Kidney glomerular epithelial cell (primary cell): ENCODE measurements around the gene ABCC6.
"Not testable (repeated sequence)": the region's sequence is repeated elsewhere in the genome, so short reads cannot be mapped to it uniquely, and the experiment has no call there.

Experiments
- DNase-seq: peaks from one replicate; lab custom pipeline; 2025; lab: John Stamatoyannopoulos, UW

Gene ABCC6

DNA sequence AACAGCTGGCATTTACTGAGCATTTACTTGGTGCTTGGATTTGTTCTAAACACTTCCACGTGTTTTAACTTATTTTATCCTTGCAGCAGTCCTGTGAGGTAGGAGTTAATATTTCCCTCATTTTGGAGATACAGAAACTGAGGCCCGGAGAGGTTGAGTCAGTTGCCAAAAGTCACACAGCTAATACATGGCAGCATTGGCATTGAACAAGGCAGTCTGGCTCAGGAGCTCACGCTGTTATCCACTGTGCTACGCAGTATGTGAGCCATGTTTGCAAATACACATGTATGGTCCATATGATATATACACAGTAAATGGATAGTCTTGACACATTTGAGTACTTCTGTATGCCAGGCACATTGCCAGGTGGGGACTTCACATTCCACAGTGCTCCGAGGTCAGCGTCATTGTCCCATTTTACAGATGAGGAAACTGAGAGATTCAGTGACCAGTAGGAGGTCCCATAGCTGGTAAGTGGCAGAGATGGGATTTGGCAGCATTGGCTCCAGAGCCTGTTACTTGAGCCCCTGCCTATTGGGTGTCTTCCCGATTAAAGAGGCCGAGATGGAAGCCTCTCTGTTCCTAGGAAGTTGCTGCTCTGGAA is 110.7 kb downstream of the ABCC6 start:
- DNase-seq = no peak

DNA sequence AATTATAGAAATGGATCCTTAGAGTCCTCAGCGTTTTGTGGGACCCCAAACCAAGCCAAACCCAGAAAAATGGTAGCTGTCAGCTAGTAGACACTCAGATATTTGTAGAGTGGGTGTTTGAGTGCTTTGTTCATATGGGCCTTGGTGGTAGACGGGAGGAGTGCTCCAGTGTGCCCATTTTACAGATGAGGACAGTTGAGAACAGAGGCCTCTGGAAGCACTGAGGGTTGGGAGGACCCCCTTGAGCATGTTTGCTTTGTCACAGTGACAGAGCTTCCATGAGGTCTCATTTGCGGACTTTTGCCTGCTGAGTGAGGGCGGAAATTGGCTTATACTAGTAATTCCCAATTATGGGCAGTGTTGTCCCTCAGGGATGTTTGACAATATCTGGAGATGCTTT is 111.7 kb downstream of the ABCC6 start:
- DNase-seq = no peak

DNA sequence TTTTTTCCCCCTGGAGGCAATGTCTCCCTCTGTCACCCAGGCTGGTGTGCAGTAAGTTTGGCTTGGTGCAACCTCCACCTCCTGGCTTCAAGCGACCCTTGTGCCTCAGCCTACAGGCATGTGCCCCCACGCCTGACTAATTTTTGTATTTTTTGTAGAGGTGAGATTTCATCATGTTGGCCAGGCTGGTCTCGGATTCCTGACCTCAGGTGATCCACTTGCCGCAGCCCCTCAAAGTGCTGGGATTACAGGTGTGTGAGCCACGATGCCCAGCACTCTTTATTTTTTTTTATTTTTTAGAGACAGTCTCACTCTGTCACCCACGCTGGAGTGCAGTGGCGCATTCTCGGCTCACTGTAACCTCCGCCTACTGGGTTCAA is 113.2 kb downstream of the ABCC6 start:
- DNase-seq = no peak

DNA sequence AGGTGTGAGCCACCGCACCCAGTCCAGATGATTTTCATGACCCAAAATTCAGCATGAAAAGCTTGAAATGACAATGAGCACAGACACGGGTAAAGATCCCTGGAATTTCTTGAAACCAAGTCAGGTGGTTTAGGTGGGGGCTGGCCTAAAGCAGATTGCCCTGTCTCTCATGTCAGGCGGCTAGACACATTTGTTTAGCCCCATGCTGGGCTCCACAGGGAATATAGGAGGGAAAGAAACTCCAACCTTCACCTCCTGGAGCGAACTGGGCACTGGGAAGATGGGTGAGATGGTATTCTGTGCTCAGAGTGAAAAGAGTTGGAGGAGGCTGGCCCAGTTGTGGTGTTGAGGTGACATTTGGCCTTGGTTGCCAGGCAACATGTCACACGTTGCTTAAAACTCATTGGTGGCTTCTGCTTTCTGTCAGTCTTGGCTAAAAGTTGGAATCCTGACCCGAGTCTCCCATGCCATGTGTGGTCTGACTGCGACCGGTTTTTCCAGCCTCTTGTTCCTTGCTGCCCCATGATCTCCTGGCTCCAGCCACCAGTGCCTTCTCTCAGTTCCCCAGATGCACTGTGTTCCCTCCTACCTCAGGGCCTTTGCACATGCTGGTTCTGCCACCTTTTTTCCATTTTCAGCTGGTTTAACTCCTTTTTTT is 113.7 kb downstream of the ABCC6 start:
- DNase-seq = no peak

DNA sequence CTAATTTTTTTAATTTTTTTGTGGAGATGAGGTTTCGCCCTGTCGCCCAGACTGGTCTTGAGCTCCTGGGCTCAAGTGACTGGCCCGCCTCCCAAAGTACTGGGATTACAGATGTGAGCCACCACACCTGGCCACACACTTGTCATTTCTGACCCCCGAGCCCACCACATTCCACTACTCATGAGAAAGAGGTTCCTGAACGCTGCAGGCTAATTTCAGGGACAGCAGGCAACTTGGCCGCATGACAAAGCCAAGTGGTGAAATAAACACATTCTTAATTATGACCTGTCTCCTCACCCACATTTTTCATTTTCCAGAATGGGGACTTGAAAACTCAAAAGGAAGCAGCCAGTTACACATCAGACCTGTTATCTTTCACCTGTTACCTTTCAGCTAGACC is 114.5 kb downstream of the ABCC6 start:
- no peak for DNase-seq

DNA sequence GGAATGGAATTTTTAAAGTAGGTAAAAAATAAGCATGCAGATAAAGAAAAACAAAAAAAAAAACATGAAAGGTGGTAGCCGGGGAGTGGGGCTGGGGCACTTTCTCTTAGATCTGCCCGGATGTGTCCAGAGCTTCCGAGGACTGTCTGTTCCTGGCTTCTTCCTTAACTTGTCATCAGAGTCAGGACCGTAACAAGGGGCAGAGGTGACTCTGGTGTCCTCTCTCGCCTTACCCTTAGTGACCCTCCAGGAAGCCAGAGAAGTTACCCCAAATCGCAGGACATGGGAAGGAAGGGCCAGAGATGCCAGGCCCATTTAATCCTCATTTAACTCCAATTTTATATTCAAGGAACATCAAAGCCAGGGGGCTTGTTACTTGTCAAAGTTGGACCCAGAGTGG is 115.5 kb downstream of the ABCC6 start:
- no peak for DNase-seq

DNA sequence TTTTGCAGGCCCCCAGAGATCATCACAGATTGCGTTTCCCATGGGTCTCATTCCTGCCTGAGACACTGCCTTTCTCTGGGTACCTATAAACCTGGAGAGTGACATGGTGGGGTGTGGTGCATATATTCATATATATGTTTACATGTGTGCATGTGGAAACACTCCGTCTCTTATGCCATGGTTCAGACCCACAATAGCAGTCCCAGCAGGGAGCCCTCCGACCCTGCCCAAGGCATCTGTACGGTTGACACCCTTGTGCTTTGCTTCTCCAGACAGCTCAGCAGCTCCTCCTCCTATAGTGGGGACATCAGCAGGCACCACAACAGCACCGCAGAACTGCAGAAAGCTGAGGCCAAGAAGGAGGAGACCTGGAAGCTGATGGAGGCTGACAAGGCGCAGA is 116.8 kb downstream of the ABCC6 start:
- no peak for DNase-seq

DNA sequence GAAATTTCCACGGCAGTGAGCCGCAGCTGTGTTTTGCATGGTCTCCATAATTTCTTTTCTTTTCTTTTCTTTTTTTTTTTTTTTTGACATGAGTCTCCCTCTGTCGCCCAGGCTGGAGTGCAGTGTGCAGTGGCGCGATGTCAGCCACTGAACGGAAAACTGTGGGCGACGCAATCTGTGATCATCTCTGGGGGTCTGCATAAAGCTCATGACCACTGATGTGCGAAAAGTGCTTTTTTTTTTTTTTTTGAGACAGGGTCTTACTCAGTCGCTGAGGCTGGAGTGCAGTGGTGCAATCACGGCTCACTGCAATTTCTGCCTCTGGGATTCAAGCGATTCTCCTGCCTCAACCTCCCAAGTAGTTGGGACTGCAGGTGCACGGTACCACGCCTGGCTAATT is 117.6 kb downstream of the ABCC6 start:
- no peak for DNase-seq

DNA sequence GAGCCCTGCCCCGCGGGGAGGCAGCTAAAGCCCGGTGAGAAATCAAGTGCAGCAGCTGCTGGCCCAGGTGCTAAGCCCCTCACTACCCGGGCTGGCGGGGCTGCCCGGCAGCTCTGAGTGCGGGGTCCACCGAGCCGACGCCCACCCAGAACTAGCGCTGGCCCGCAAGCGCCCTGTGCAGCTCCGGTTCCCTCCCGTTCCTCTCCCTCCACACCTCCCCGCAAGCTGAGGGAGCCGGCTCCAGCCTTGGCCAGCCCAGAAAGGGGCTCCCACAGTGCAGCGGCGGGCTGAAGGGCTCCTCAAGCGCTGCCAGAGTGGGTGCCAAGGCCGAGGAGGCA is 118.5 kb downstream of the ABCC6 start:
- not testable (repeated sequence) for DNase-seq

DNA sequence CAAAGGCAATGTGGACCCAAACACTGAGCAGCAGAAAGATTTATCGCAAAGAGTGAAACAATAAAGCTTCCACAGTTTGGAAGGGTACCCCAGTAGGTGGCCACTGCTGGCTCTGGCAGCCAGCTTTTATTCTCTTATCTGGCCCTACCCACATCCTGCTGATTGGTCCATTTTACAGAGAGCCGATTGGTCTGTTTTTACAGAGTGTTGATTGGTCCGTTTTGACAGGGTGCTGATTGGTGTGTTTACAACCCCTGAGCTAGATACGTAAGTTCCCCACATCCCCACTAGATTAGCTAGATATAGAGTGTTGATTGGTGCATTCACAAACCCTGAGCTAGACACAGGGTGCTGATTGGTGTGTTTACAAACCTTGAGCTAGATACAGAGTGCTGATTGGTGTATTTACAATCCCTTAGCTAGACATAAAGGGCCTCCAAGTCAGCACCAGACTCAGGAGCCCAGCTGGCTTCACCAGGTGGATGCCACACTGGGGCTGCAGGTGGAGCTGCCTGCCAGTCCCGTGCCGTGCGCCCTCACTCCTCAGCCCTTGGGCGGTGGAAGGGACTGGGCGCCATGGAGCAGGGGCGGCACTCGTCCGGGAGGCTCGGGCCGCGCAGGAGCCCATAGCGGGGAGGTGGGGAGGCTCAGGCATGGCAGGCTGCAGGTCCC is 119.0 kb downstream of the ABCC6 start:
- DNase-seq = not testable (repeated sequence)

DNA sequence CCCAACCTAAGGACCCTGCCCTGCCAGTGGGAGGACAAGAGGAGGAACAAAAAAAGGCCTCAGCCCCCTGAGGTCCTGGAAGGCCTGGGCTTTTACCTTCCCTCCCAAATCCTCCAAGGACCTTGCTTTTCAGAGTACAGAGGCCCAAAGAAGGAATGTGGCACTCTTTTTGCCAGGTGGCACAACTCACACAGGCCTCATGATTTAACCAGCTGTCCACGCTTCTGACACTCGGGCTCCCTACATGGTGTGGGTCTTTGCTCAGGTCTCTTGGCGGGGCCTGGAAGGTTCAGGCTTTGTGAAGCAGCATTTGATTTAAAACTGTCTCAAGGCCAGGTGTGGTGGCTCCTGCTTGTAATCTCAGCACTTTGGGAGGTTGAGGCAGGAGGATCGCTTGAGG is 120.6 kb downstream of the ABCC6 start:
- DNase-seq = no peak

DNA sequence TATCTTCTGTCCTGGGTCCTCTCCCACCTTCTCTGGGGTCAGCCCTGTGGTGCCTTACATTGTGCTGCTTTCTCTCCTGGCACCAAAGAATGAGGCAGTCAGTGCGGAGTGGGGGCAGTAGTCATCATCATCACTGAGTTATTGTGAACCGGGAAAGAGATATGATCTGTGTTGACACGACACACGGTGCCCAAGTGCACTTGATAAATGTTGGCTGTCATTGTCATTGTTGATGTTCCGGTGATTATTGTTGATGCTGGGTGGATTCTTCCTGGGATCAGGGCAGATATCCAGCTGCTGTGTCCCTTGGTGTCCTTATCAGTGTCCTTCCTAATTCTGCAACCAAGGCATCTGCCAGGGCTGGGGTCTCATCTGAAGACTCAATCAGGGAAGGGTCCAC is 121.7 kb downstream of the ABCC6 start:
- no peak for DNase-seq

DNA sequence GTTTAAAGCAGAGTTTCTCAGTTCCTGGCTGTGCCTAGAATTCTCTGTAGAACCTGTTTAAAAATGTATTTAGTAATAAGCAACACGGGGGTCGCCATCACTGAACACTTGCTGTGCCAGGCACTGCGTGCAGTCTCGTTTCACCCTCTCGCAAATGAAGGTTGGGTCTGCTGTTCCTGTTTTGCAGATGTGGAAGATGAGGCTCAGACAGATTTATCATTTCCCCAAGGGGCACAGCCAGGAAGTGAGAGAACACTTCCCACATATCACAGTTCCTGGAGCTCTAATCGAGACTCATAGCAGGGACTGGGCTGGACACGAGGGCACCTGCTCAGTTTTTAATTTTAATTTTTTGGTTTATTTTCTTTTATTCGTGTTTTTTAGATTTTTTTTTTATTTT is 122.7 kb downstream of the ABCC6 start:
- no peak for DNase-seq

DNA sequence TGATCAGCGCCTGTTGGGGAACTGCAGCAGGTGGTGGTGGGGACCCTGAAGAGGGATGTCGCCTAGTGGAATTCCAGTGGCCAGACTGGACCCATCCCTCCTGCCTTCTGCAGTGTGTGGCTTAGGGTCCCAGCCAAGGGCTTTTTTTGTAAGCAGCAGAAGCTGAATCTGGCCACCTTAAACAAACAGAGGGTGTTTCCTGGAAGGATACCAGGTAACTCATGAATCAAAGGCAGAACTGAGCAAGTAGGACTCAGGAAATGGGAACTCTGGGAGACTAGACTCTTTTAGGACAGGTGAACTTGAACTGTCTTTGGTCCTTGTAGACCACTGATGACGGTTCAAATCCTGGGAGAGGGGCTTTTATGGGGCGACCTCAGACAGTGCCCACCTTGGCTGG is 124.0 kb downstream of the ABCC6 start:
- DNase-seq = no peak
